ENCODE data around the gene TMEM94.

TMEM94 gene

DNA sequence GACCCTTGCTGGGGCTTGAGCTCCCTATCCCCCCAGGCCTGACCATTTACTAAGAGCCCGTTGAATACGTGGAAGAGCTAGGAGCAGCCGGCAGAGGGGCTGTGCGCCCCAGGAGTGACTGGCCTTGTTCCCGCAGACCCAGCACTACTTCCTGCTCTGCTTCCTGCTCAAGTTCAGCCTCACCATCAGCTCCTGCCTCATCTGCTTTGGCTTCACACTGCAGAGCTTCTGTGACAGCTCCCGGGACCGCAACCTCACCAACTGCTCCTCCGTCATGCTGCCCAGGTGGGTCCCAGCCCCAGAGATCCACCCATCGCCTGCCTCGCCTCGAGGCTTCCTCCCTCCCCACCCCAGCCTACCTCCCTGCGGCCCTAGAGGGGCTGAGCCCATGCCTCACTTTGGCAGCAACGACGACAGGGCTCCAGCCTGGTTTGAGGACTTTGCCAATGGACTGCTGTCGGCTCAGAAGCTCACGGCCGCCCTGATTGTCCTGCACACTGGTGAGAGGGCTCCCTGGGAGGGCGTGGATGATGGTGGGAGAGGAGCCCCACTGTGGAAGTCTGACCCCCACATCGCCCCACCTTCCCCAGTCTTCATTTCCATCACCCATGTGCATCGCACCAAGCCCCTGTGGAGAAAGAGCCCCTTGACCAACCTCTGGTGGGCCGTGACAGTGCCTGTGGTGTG is 41.7 kb downstream of the TMEM94 start:
- no peak for DNase-seq (ENCODE audit: low read depth)

DNA sequence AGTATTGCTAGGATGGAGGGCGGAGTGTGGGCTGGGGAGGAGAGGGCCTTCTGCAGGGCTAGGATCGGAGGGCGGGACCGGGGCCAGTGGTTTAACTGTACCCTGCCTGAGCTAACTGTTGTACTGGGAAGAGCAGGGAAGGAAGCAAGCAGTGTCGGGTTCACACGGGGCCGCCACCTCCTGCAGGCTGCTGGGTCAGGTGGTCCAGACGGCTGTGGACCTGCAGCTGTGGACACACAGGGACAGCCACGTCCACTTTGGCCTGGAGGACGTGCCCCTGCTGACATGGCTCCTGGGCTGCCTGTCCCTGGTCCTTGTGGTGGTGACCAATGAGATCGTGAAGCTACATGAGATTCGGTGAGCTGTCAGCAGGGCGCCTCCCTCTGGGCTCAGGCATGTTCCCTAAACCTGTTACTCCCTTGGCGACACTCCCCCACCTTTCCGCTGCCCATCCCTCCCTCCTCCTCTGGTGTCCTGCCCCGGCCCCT is 42.3 kb downstream of the TMEM94 start:
- no peak for DNase-seq (ENCODE audit: low read depth)

DNA sequence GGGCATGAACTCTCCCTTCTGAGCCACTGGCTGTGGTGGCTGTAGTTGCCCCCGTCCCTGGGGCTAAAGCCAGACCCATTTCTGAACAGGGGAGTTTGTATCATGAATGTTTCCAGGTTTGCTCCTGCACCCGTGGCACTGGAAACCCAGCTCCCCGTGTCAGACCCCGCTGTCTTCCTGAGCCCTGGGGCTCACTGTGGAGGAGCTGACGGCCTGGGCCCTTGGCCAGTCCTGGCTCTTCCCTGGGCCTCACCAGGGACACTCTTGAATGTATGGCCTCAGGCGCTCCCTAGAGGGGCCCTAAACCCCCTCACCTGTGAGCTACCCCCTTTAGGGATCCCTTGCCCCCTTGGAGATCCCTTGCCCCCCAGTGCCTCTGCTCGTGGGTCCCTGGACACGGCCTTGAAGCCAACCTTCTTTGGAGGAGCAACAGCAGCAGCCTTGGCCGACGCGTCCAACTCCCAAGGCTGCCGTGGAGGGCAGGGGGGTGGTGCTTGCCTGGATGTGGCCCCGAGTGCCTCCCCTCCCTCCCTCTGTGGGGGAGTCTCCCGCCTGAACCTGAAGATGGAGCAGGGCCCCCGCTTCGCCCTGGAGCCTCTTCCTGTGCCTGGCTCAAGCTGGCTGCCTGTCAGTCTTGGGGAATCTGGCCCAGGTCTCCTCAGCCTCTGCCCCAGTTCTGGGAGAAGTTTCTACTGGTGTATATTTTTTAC is 43.0 kb downstream of the TMEM94 start:
- no peak for DNase-seq (ENCODE audit: low read depth)

DNA sequence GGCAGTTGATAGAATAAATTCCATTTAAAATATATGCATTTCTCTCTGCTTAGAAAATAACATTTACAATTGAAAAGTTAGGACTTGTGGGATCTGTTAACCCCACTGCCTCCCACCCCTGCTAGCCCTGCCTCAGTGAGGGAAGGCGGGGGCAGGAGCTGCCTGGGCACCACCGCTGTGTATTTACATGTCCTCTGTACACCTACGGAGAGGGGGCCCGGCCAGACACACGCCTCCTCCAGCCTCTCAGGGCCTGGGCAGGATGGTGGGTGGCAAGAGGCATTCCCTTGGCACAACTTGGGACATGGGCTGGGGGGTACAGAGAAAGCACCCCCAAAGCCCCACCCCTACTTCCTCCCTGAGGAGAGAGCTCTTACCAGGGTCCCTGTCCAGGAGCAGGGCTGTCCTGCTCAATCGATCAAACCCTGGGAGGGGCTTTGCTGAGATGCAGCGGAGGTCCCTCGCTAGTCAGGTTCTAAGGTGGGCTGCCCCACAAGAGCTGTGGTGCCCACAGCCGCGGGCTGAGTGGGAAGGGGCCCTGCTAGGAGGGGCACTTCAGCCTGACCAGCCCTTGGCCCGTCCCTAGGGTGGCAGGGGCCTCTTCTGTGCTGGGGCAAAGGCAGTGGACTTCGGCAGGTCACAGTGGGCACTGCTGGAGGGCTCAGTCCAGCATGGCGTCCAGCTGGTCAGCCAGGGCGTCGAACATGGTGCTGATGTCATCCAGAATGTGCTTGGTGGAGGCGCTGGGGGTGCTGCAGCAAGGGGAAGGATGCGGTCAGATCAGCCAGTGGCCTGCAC is 44.2 kb downstream of the TMEM94 start:
- no peak for DNase-seq (ENCODE audit: low read depth)

DNA sequence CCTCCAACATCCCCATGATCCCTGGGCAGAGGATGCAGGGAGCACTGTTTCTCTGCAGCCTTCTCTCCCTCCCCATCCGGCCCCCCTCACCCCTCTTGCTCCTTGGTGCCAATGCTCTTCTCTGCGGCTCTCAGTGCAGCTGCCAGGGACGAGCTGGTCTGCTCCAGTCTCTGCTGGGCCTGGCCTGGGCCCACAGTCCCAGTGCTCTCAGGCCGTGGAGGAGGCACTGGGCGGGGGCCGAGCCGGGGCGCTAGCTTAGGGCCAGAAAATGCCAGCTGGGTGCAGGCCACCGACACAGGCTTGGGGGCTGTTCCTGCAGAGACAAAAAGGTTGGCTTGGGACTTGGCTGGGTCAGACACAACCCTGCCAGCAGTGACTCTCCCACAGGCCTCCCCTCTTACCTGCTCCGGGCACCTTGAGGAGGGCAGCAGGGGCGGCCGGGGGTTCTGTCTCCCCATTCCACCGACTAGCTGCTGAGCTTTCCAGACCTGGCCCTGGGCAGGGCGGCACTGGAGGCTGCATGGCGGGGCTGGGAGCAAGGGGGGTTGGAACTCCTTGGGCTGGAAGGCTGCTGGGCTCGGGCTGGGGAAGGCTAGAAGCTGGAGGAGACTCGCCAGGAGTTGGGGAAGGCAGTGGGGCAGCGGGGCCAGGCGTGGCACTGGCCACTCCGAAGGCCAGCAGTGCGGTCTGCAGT is 45.1 kb downstream of the TMEM94 start:
- no peak for DNase-seq (ENCODE audit: low read depth)

DNA sequence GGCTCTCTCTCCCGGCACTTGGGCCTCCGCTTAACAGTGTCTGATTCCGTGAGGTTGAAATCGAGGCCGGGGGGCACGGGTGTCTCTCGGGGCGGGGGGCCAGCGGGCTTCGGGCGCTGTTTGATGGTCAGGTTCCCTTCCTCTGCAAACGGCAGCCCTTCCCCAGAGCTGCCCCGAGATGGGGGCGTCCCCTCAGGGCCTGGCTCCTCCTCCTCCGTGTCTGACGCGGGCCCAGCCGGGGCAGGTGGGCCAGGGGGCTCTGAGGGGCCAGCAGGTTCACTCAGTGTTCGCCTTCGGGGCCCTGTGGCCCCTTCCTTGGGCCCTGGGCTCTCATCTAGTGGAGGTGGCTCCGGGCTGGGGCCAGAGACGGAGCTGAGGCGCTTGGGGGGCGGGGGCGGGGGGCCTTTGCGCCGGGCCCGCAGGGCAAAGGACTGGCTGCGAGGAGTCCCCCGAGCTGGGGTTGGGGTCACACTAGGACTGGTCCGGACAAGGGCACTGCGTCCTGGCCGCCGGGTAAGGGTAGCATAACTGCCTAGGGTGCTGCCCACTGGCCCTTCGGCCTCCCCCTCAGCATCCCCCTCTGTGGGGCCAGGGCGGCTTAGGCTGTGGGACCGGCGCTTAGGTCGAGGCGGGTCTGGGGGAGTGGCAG is 45.8 kb downstream of the TMEM94 start:
- no peak for DNase-seq (ENCODE audit: low read depth)

DNA sequence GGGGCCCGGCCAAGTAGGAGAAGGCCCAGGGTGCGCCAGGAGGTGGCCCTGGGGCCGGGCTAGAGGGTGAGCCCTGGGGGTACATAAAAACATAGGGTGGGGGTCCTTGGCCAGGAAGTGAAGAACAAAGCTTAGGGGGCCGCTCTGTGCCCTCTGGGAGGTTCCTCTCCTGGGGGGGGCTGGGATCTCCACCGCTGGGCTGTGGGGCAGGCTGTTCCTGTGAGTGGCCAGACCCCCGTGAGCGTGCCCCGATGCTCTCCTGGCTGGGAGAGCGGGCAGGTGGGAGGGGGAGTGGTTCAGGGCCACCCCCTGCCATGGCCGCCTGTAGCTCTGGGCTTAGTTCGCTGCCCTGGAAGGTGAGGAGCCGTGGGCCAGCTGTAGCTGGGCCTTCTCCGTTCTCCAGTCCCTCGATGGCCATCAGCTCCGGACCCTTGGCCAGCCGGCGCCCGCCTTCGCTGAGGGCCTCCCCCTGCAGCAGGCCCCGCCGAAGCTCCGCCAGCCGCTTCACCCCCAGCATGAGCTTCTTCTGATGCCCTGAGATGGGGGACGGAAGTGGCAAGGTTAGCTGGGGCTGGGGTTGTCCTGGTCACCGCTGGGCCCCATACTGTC is 46.4 kb downstream of the TMEM94 start:
- no peak for DNase-seq (ENCODE audit: low read depth)

DNA sequence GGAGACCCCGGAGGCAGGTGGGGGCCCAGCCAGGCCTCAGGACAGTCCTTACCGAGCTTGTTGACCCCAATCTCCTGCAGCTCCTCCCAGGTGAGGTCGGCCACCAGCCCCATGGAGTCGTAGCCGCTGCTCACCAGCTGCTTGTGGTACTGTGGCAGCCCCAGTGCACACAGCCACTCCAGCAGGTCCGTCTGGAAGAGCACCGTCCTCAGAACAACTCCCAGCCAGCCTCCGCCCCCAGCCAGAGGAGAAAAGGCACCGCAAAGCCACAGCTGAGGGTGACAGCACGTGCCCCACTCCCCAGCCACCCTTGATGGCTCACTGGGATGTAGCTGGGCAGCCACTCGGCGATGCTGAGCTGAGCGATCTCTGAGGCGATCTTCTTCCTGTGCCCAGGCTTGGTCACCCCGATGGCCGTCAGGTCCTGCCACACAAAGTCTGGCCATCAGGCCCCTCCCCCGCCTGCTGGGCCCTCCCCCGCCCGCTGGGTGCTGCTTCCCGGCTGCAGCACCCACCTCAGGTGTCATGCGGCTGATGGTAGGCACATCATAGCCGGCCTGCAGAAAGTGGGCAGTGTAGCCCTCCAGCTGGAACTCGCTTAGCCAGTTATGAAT is 47.0 kb downstream of the TMEM94 start:
- no peak for DNase-seq (ENCODE audit: low read depth)

DNA sequence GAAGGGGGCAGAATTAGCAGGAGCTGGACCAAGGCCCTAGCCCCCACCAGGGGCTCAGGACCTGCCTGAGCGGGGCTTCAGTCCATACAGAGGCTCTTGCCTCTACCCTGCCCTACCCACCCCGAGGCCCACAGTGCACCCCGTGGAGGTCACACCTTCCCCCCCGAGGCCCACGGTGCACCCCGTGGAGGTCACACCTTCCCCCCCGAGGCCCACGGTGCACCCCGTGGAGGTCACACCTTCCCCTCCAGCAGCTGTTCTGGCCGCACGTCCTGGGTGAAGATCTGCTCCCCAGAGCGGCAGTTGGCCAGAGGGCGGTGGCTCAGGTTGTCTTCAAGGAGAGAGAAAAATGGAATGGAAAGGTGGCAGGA is 47.5 kb downstream of the TMEM94 start:
- no peak for DNase-seq (ENCODE audit: low read depth)

DNA sequence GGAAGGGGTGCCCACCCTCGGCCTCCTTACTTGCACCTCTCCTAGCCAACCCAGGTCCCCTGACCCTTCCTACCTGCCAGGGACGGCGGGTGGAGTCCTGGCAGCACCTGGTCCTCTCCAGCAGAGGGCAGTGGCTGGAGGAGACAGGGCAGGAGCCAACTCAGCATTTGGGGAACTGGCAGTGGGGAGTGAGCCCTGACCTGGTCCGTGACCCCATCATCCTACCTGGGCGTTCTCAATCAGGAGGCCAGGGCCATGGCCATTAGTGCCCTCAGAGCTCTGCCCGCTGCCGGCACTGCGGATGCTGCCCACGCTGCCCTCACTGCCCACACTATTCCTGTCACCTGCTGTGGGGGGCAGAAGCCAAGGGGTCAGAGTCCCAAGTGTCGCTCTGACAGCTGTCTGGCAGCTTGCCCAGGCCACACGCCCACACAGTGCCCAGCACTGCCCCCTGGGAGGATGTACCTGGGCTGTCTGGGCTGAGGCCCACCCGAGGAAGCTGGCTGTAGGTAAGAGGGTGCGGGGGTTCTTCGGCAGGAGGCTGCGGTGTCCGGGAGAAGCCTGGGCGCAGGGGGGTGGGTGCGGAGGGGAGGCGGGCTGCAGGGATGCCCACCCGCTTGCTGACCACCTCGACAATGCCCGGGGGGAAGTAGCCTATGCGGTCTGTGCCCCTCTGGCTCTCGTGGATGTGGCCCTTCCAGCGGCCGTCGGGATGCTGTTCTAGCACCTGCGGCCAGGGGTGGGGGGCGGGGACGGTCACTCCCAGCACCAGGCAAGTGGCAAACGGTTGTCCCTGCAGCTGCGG is 48.1 kb downstream of the TMEM94 start:
- DNase-seq (ENCODE audit: low read depth): no peak

DNA sequence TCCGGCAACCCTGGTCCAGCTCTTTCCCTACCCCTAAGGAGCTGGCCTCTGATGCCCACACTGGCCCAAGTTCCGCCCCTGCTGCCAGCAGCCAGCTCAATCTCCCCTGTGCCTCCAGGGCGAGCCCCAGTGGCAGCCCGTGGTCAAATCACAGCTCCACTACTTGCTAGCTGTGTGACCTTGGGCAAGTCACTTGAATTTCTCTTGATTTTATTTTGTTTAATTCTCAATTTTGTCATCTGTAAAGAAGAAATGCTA is 48.6 kb downstream of the TMEM94 start:
- no peak for DNase-seq (ENCODE audit: low read depth)

DNA sequence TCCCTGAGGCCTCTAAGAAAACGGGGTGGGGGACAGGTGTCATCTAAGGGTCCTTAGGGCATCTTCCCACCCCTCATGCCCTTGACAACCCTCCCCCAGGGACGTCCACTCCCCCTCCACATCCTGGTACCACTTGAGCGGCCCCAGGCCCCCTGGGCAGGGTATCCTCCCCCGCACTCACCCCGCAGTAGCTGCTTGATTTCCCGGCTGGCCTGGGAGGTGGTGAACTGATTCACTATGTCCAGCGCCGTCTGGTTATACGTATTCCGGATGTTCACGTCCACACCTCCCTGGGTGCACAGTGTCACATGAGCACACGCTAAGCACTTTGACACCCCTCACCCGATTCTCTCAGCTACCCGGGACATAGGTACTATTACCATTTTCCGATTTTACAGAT is 49.2 kb downstream of the TMEM94 start:
- no peak for DNase-seq (ENCODE audit: low read depth)

DNA sequence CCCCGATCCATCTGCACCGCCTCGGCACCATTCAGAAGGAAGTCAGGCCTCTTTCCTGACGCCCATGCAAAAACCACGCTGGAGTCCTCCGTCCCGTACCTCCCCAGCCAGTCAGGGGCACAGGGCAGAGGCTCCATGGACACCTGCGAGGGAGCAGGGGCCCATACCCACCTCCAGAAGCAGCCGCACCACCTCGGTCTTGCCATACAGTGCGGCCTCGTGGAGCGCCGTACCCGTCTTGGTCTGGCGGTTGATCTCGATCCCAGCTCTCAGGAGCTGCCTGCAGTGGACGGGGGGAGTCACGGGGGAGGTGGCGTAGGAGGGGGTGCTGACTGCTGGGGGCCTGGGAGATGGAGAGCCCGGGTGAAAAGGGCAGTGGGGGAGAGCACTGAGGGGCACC is 49.7 kb downstream of the TMEM94 start:
- DNase-seq (ENCODE audit: low read depth): no peak

DNA sequence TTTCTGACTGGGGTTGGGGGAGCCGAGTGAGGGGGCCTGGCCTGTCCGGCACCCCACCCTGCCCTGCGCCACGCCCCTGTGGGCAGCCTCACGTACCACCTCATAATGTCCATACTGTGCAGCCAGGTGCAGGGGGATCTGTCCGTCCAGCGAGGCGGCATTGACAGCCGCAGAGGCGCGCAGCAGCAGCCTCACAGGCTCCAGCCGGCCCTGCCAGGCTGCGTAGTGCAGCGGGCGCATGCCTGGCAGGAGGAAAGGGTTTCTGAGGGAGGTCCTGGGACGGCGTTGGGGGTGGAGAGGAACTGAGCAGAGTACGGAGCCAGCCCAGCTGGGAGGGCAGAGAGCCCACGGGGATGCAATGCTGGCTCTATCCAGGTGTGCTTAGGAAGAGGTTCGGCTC is 50.5 kb downstream of the TMEM94 start:
- DNase-seq (ENCODE audit: low read depth): no peak

DNA sequence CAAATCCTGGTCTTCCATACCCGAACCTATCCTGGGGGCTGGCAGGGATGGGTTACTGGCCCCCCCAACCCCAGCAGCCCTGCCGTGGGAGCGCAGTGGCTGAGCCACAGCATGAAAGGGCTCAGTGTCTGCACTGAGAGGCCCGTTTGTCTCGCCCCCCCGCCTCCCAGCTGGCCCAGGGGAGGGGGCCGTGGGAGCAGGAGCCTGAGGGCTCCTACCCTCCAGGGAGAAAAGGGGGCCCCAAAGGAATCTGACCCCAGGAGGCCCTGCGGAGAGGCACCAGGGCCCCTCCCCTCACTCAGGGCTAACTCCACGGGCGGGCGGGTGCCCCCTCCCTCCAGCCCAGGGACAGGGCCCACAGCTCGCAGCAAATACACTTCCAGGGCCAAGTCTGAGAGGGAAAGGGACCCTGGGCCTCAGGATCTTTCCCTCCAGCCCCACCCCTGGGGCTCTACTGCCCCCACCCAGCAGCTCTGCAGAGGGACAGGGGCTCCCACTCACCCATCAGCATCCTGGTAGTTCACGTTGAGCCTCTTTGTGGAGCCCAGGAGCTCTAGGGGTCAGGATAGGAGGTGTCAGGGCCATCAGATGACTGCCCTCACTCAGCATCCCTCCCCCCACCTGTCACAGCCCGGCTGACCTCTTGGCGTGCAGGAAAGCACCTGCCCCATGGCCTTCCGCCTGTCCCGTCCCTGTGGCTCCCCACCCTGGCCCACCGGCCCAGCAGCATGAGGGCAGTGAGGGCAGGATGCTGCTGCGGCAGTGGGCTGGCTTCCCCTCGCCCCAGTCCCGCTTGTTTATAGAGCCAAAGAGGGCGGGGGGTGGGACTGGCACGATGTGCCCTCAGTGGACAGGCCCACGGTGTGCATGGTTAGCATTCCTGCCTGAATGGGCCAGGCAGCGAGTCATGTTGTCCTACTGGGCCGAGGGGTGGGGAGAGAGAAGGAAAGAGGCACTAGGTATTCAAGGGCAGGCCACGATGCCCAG is 51.6 kb downstream of the TMEM94 start:
- no peak for DNase-seq (ENCODE audit: low read depth)

DNA sequence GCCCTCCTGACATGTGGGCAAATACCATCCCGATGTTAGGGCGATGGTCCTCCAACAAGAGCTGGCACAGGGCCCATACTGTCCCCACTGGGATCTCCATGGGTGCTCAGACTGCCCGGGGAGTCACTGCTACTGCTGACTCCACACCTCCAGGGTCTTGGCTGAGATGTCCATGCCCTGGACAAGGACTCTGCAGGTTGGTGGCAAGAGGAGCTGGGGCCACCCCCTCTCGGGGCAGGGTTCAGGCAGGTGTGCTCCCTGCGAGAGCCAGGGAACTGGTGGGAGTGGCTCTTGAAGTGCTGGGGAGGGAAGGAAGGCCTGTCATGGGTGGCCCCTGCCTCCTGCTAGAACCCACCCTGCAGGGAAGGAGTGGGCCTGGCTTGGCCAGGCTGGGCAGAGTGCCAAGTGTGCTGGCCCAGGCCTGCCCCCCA is 52.5 kb downstream of the TMEM94 start:
- no peak for DNase-seq (ENCODE audit: low read depth)

DNA sequence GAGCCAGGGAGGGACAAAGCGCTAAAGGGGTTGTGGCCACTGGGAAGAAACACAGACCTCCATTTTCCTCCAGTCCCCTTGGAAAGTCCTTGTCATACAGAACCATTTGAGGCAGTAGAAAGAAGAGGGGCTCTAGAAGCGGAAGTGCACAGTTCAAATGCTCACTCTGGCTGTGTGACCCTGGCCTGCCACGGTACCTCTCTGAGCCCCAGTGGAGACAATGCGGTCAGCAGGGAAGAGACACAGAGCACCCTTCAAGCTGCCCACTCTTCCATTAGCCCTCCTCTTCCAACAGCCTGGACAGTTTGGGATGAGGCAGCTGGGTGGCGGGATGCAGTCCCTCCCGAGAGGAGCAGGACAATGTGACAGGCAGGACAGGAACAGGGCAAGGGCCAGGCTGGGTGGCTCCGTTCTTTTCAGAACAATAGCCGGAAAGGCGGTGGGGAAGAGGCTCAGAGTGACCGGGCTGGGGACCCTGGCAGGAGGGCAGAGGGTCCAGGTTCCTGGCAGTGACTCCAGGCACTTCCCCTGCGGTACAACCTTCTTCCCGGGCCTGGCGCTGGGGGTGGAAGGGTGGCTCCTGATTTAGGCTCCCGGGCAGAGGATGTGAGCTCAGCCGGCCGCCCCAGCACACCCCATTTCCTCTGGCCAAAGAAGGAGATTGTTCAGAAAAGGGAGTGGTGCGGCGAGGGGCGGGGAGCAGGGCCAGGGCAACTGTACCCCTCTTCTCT is 53.3 kb downstream of the TMEM94 start:
- DNase-seq (ENCODE audit: low read depth): no peak

DNA sequence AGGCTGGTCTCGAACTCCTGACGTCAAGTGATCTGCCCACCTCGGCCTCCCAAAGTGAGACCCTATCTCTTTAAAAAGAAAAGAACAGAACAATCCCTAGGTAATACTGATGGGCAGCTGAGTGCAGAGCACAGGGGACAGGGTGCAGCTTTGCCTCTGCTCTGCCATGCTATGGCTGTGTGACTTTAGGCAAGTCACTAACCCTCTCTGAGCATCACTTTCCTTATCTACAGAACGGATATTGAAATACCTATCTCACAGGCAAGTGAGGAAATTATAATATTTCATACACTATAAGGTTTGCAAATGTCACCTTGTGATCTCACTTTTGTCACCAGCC is 54.8 kb downstream of the TMEM94 start:
- DNase-seq (ENCODE audit: low read depth): no peak
